Activated CD8-positive, alpha-beta memory T cell treated with anti-CD3 and anti-CD28 coated beads, Interleukin-2, amount 50 U/mL, for 1 hour (primary cell): ENCODE data around the gene NENF.

Source experiments
- DNase-seq: peaks from one replicate; pipeline ENCODE4 v3.0.0-alpha.2; 2020; ENCODE audit errors: extremely low read depth

Gene NENF

DNA sequence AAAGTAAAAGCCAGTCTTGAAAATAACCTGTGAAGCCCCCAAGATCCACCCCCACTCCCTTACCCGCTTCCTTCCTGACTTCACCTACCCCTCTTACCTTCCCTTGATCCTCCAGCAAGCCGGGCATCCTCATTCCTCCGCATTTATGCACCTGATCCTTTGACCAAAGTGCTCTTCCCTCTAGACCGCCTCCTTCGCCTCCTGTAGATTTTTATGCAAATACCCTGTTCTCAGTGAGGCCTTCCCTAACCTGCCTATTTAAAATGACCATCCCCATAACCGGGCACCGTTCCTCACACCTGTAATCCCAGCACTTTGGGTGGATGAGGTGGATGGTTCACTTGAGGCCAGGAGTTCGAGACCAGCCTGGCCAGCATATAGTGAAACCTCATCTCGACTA is 1.1 kb upstream of the NENF start:
- DNase-seq: no peak

GRCh38 chr1:212432272-212432660 is 454 bp upstream of the NENF start:
- DNase-seq: no peak

DNA sequence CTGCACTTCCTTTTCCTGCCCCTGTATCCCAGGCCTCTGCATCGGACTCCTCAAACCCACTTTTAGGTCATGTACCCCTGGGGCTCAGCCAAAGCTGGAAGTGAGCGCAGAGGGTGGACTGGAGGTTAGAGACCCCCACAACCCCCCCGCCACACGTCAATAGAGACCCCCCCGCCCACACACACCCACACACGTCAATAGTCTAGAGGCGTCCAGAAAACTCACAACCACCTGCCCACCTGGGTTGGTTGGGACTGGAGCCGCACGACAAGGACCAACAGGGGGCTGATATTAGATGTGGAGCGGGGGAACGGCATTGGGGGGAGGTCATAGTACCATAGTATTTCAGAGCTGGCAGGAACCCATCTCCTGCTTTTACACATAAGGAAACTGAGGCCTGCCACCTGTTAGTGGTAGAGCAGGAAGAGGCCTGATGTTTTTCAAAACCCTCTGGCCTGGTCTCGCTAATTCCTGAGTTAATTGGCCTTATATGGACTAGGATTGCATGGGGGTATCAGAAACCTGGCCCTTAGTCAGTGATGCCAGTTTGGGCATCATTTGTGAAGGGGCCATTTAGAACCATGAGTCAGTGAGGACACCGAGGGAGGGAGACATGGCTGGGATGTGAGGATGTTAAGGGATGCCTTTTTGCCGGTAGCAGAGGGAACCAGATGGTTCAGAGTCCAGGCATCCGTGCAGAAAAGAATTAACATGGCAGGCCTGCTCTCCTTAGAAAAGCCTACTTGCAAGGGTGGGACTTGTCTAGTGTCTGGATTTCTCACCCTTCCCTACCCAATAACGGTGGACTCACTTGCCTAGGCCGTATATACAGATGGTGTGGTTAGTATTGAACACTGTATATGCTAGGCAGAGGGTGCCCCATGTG is 1.1 kb downstream of the NENF start:
- DNase-seq: no peak

DNA sequence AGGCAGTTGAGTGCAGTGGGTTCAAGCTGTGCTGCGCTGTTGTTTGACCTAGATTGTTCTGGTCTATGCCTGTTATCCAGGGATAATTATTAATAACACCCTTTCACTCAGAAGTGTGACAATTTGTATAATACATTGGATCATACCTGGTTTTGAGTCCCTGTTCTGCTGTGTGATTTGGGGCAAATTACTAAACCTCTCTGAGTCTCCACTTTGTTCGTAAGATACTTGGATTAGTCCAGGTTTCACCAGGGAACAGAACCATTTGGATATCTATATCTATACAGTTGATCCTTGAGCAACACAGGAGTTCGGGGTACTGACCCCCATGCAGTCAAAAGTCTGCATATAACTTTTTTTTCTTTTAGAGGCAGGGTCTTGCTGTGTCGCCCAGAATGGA is 2.3 kb downstream of the NENF start:
- no peak for DNase-seq

GRCh38 chr1:212437179-212437798 is 4.6 kb downstream of the NENF start:
- DNase-seq: no peak

DNA sequence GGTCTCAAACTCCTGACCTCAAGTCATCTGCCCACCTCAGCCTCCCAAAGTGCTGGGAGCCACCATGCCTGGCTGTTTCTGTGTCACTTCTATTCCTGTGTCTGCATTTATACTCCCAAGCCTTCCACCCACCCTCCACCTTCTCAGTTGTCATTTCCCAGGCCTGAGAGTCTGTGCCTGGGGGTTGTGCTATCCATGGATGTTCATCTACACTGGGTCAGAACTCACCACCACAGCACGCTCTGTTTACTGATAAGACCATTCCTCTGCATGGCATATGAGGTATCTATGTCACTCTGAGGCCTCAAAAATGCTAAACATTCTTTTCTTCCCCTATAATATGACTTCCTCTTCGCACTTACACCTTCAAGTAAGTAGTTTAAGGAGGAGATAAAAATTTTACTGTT is 6.1 kb downstream of the NENF start:
- no peak for DNase-seq

GRCh38 chr1:212440419-212440818 is 7.7 kb downstream of the NENF start:
- DNase-seq: no peak

DNA sequence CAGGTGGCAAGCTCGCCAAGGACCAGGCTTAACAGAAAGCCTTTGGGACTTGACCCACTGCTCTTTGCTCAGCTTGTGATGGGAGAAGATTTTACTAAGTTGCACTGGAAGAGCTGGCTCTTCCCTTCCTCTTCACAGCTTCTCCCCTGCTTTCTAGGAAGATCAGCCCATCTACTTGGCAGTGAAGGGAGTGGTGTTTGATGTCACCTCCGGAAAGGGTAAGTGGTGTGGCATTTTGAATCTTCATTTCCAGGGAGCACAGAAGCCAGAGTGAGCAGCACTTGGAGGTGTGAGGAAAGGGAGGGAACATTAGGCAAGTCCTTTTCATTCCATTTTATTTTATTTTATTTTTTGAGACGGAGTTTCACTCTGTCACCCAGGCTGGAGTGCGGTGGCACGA is 9.7 kb downstream of the NENF start:
- no peak for DNase-seq

GRCh38 chr1:212446333-212446732 is 13.6 kb downstream of the NENF start:
- no peak for DNase-seq

GRCh38 chr1:212447478-212447877 is 14.8 kb downstream of the NENF start:
- DNase-seq: no peak

GRCh38 chr1:212450331-212450881 is 17.7 kb downstream of the NENF start:
- no peak for DNase-seq

- no peak for DNase-seq
These were observed 18.9 kb downstream of the NENF start for GRCh38 chr1:212451416-212452322.

DNA sequence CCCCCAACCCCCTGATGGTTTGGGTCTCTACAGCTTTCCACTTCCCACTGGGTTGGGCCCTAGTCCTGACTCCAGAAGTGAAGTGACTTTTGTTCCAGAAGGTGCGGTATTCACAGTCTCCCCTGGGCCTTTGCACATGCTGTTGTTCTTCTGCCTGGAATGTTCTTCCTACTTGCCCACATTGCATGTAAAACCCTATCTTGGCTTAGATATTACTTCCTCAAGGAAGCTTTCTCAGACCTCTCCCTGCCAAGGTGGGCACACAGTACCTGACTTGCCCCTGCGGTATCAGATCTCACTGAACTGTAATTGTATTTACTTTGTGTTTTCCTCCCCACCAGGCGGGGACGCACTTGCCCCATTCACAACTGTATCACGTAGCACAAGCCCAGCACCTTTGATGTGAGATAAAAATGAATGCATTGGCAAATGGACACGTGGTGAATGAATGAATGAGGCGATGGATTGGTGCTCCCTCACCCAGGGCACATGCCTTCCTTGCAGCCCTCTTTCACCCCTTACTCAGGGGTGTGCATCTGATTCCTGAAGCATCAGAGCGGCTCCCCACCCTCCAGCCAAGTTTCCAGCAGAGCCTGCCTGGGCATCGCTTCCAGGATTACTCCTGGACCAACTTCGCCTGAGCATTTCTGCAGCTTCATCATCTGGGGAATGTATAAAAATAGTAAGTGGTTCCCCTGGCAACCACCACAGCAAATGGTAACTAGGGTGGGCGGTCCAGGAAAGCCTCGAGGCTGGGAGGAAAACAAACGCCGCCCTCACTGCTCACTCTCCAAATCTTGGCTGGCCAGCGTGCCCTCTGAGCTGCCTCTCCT is 19.8 kb downstream of the NENF start:
- DNase-seq: no peak

DNA sequence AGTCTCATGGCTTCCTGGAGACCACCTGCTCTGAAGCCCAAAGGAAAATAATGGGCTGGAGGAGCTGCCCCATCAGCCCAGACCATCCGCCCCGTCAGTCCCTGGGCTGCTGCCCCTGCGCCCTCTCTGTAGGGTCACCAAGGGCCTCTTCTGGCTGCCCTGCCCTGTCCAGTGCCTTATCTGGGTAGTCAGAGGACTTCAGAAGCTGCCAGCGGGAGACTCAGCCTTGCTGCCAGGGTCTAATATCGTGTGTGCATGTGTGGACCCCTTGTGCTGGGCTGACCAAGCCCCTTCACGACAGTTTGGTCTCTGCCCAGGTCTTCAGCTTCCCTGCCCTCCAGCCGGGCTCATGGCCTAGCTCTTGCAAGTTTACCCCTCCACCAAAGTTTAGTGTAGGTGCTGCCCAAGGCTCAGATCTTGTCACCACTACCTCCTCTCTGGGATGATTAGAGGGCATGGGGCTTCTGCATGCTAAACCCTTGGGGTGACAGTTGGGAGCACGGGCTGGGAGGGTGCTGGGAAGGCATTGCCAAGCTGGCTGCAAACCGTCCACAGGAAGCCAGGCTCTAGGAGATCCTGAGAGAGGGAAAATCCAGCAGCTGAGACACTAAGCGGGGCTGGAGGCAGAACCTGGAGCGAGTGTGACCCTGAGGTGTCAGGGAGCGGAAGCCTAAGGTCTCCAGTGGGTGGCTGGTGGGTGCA is 20.6 kb downstream of the NENF start:
- DNase-seq: no peak

- no peak for DNase-seq
These were observed 22.0 kb downstream of the NENF start for GRCh38 chr1:212454741-212455140.

GRCh38 chr1:212455401-212455800 is 22.7 kb downstream of the NENF start:
- DNase-seq: no peak

- DNase-seq: peak; percentile 57
These were observed 23.2 kb downstream of the NENF start for GRCh38 chr1:212455803-212456528.

DNA sequence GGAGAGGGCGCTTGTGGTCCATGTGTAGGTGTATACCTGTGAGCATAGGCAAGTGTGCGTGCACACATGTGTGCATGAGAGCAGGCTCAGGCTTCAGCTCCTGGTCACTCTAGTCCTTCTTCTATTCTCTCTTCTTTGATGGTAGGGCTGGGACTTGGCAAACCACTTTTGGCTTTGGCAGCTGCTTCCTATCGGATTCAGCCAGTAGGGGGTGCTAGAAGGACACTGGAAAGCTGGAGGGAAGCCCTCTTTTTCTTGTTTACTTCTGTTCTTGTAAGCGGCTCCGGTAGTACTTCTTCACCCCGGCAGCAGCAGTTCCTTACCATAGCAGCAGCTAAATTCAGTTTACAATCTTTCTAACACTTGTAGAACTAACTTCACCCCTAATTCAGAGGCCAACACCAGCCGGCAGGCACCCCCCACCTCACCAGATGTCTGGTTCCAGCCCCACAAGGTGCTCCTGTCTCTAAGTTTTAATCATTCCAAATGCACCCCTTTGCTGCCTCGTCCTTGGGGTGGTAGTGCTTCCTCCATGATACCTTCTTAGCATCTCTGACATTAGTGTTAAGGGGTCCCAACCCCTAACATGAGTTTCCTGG is 25.1 kb downstream of the NENF start:
- DNase-seq: no peak

GRCh38 chr1:212458817-212459216 is 26.1 kb downstream of the NENF start:
- no peak for DNase-seq
